Measurements from ENCODE around the gene OLAH.

OLAH gene

GRCh38 chr10:15072358-15072757, 28.6 kb downstream of the OLAH start:
- H3K4me3 ChIP-seq (ENCODE audit: low read depth, low read length): no peak overlapping the region
- no peak for TF ChIP-seq CTCF (IDR thresholded peaks at IDR 0.05; ENCODE audit: borderline replicate concordance, insufficient read depth, low read depth, low read length)

- TF ChIP-seq CTCF (IDR thresholded peaks at IDR 0.05; ENCODE audit: borderline replicate concordance, insufficient read depth, low read depth, low read length): no peak
These were observed 31.7 kb downstream of the OLAH start for GRCh38 chr10:15075421-15075820.

GRCh38 chr10:15083674-15084501, 40.1 kb downstream of the OLAH start:
- no peak overlapping the region for H3K4me3 ChIP-seq (ENCODE audit: low read depth, low read length)

More at GRCh38 chr10:15075421-15075820, 31.7 kb downstream of the OLAH start:
- H3K4me3 ChIP-seq (ENCODE audit: low read depth, low read length): no peak overlapping the region

GRCh38 chr10:15084502-15084922, 40.8 kb downstream of the OLAH start:
- no peak overlapping the region for H3K4me3 ChIP-seq (ENCODE audit: low read depth, low read length)
- no peak for TF ChIP-seq CTCF (IDR thresholded peaks at IDR 0.05; ENCODE audit: borderline replicate concordance, insufficient read depth, low read depth, low read length)

More at GRCh38 chr10:15083674-15084501, 40.1 kb downstream of the OLAH start:
- no peak for TF ChIP-seq CTCF (IDR thresholded peaks at IDR 0.05; ENCODE audit: borderline replicate concordance, insufficient read depth, low read depth, low read length)

GRCh38 chr10:15088428-15089261, 44.9 kb downstream of the OLAH start, which contains the start of gene ACBD7:
TSS of gene ACBD7 (minus strand) at chr10:15088776. CDS start at chr10:15088728, 48 bp downstream.
- H3K4me3 ChIP-seq (ENCODE audit: low read depth, low read length): peak within 1 kb of the TSS; percentile 42
- peak; percentile 38; the same call in 1 of the 2 replicates for TF ChIP-seq CTCF (IDR thresholded peaks at IDR 0.05; ENCODE audit: borderline replicate concordance, insufficient read depth, low read depth, low read length)

GRCh38 chr10:15091418-15091817, 47.7 kb downstream of the OLAH start:
- no peak for TF ChIP-seq CTCF (IDR thresholded peaks at IDR 0.05; ENCODE audit: borderline replicate concordance, insufficient read depth, low read depth, low read length)

More at GRCh38 chr10:15091418-15091817, 47.7 kb downstream of the OLAH start:
- H3K4me3 ChIP-seq (ENCODE audit: low read depth, low read length): no peak overlapping the region

Data from GM12875 (cell line).